ENCODE results near the gene CARD8.
"Not testable (repeated sequence)": the region's sequence is repeated elsewhere in the genome, so short reads cannot be mapped to it uniquely, and the experiment has no call there.

CARD8 gene

DNA sequence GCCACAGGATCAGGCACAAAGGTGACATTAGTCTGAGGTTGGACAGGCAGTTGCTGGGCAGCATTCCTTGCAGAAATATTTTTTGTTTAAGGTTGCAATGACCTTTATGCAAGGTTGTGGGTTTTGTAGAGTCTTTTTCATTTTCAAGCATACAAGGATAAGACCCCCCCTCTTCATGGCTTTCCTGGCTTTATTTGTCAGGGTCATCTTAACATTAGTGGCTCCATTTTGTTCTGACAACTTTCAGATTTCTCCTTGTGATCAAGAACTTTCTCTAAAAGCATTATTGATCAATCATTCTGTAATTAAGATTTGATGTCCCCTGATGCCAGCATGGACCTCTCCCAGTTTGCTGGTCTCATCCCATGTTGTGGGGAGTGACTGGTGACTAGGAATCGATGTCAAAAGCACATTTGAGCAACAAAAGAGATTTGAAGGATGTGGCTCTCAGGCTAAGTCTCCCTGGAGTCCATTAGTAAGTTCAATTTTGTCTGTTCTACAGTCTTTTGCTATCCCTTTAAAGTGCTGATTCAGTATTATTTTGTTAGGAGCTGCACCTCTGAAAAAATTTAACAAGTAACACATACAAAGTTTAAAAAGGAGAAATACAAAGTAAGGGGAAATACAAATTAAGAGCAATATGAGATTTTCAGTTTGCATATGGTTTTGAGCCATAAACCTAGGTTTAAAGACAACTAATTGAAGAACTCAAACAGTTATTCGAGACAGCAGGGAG, 5.3 kb downstream of the CARD8 start:
- no peaks in the 10 kb centered on the region for H3K9me3 ChIP-seq (ENCODE audit: low read depth, low read length)
- H3K36me3 ChIP-seq (ENCODE audit: insufficient read depth, low read length) = peaks cover 28% of the 10 kb centered on the region
- no peak overlapping the region for H3K4me3 ChIP-seq
- H3K9ac ChIP-seq (ENCODE audit: insufficient read length) = no peak overlapping the region
- no peak for TF ChIP-seq POLR2AphosphoS5 (IDR thresholded peaks at IDR 0.05; ENCODE audit: borderline replicate concordance, low read depth, low read length)
- TF ChIP-seq FOXP2 (optimal IDR thresholded peaks at IDR 0.05; ENCODE audit: control extremely low read depth, extremely low read length, insufficient read depth) = no peak
- no peak for TF ChIP-seq EZH2 (IDR thresholded peaks at IDR 0.05)
- no peak for DNase-seq (ENCODE audit: low read depth, low spot score)
- H3K27ac ChIP-seq = peak overlapping the region; percentile 4; the same call in 1 of the 2 replicates

DNA sequence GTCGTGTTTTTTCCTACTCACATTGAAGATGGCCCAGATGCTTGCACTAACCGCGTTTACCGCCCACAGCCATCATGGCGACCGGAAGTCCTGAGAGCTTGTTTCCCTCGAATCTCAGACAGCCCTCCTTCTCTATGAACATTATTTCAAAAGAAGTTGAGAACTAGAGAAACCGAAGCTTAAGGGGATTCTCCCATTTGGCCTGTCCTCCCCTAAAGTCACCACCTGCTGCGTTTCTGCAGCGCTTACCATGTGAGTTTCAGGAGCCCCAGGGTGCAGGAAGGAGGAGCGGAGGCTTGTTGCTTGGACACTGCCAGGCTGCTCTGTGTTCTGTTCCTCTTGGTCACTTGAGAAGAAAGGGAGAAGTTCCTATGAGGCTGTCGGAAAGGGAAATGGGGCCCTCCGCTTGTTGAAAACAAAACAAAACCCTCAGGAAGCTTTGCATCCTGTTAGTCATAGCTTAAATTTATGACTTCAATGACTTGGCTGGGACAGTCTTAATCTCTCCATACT, 6.2 kb downstream of the CARD8 start:
- no peak for DNase-seq (ENCODE audit: low read depth, low spot score)
- Histone ChIP-seq H3K36me3 (ENCODE audit: insufficient read depth, low read length) (peaks cover 28% of the 10 kb centered on the region), H3K27ac (no peak overlapping the region), H3K9ac (ENCODE audit: insufficient read length) (no peak overlapping the region), H3K9me3 (ENCODE audit: low read depth, low read length) (no peaks in the 10 kb centered on the region), H3K4me3 (no peak overlapping the region)
- TF ChIP-seq EZH2 (IDR thresholded peaks at IDR 0.05) = no peak
- TF ChIP-seq FOXP2 (optimal IDR thresholded peaks at IDR 0.05; ENCODE audit: control extremely low read depth, extremely low read length, insufficient read depth) = no peak
- TF ChIP-seq POLR2AphosphoS5 (IDR thresholded peaks at IDR 0.05; ENCODE audit: borderline replicate concordance, low read depth, low read length) = no peak

DNA sequence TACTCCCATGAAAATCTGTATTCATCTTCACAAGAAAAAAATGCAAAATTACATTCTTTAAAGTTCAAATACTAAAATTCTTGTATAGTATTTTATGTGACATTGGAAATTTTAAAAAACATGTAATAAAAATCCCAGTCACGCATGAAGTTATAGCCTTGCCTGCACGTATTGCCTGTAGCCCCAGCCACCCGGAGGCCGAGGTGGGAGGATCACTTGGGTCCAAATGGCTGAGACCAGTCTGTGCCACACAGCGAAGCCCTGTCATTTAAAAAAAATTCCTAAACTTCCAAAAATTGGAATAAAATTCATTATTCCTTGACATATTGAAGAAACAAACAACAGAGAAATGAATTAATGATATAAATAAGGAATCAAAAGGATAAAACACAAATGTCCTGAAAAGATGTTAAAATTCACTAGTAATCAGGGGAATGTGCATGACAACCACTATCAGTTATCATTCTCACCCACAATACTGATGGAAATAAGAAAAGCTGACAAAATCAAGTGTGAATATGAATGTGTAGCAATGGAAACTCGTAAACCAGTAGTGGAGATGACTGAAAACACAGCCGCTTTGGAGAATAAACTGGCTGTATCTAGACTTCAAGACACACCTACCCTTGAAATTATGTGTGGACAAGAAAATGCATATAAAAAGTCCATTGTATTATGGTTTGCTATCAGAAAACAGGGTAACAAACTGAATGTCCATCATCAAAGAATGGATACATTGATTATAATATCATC, 7.5 kb downstream of the CARD8 start:
- no peaks in the 10 kb centered on the region for H3K9me3 ChIP-seq (ENCODE audit: low read depth, low read length)
- H3K9ac ChIP-seq (ENCODE audit: insufficient read length) = no peak overlapping the region
- no peak overlapping the region for H3K4me3 ChIP-seq
- TF ChIP-seq EZH2 (IDR thresholded peaks at IDR 0.05) (no peak), FOXP2 (optimal IDR thresholded peaks at IDR 0.05; ENCODE audit: control extremely low read depth, extremely low read length, insufficient read depth) (no peak), POLR2AphosphoS5 (IDR thresholded peaks at IDR 0.05; ENCODE audit: borderline replicate concordance, low read depth, low read length) (no peak)
- no peak for DNase-seq (ENCODE audit: low read depth, low spot score)
- H3K36me3 ChIP-seq (ENCODE audit: insufficient read depth, low read length) = peaks cover 28% of the 10 kb centered on the region
- H3K27ac ChIP-seq = no peak overlapping the region

DNA sequence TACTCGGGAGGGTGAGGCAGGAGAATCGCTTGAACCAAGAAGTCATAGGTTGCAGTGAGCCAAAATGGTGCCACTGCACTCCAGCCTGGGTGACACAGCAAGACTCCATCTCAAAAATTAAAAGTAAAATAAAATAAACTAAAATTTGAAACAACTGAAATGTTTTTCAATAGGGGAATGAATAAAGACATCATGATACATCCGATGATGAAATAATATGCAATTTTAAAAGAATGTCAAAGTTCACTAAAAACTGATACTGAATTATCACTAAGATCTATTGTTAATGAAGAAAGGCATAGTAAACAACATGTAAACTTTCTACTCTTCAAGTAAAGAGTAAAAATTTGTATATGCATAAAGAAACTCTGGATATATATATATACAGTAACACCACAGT, 8.5 kb downstream of the CARD8 start:
- Histone ChIP-seq H3K27ac (no peak overlapping the region), H3K4me3 (no peak overlapping the region), H3K9me3 (ENCODE audit: low read depth, low read length) (no peaks in the 10 kb centered on the region), H3K9ac (ENCODE audit: insufficient read length) (no peak overlapping the region), H3K36me3 (ENCODE audit: insufficient read depth, low read length) (peaks cover 28% of the 10 kb centered on the region)
- no peak for TF ChIP-seq EZH2 (IDR thresholded peaks at IDR 0.05)
- DNase-seq (ENCODE audit: low read depth, low spot score) = no peak

DNA sequence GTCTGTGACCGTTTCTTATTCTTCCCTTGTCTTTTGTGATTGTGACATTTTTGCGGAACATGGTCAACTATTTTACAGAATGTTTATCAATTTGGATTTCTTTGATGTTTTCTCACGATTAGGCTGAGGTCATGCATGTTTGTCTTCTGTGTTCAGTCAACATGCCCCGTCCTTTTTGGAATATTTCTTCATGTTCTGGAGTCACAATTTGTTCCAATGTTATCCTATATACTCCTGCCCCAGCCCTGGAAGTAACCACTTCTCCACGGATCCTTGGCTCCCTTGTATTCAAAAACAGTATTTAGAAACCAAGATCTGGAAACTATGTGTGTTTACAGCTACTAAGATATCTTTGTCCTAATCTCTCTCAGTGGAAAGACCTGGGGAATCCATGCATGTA, 9.6 kb downstream of the CARD8 start:
- DNase-seq (ENCODE audit: low read depth, low spot score) = no peak
- no peak for TF ChIP-seq FOXP2 (optimal IDR thresholded peaks at IDR 0.05; ENCODE audit: control extremely low read depth, extremely low read length, insufficient read depth)
- TF ChIP-seq EZH2 (IDR thresholded peaks at IDR 0.05) = no peak
- TF ChIP-seq POLR2AphosphoS5 (IDR thresholded peaks at IDR 0.05; ENCODE audit: borderline replicate concordance, low read depth, low read length) = no peak
- Histone ChIP-seq H3K4me3 (no peak overlapping the region), H3K9ac (ENCODE audit: insufficient read length) (no peak overlapping the region), H3K9me3 (ENCODE audit: low read depth, low read length) (no peaks in the 10 kb centered on the region), H3K36me3 (ENCODE audit: insufficient read depth, low read length) (peaks cover 28% of the 10 kb centered on the region), H3K27ac (no peak overlapping the region)

DNA sequence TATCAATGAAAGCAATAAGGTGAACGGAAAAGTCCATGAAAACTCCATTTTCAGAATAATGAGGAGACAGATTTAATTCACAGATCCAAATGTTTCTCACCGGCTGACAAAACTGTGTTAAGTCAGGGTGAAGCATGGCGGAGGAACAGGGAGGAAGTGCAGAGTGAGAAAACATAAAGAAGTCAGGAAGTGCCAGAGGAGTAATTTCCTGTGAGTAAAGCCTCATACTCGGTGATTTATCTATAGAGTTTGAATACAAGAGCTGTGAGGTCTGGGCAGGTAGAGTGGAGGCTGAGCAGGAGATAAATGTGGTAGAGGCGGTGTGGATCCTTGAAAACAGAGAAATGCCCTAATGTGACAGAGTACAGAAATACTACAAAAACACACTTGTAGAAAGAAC, 11.4 kb downstream of the CARD8 start:
- peak overlapping the region; percentile 48 for H3K4me3 ChIP-seq
- TF ChIP-seq POLR2AphosphoS5 (IDR thresholded peaks at IDR 0.05; ENCODE audit: borderline replicate concordance, low read depth, low read length) (no peak), FOXP2 (optimal IDR thresholded peaks at IDR 0.05; ENCODE audit: control extremely low read depth, extremely low read length, insufficient read depth) (no peak), EZH2 (IDR thresholded peaks at IDR 0.05) (no peak)
- no peaks in the 10 kb centered on the region for H3K9me3 ChIP-seq (ENCODE audit: low read depth, low read length)
- H3K27ac ChIP-seq = peak overlapping the region; percentile 92
- peak; percentile 37 for DNase-seq (ENCODE audit: low read depth, low spot score)
- peaks cover 30% of the 10 kb centered on the region for H3K36me3 ChIP-seq (ENCODE audit: insufficient read depth, low read length)
- peak overlapping the region; percentile 46 for H3K9ac ChIP-seq (ENCODE audit: insufficient read length)

DNA sequence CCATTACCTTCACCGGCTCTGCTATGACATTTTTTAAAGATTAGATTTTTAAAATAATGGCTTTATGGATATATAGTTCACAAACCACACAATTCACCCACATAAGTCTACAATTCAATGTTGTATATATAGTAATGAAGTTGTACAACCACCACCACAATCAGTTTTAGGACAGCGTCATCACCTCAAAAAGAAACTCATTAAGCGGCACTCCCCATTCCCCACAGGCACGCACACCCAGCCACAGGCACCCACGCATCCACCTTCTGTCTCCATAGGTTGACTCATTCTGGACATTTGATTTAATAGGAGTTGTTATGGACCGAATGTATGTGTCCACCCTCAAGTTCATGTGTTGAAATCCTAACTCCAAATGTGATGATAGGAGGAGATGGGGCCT, 13.9 kb downstream of the CARD8 start:
- not testable (repeated sequence) for H3K9ac ChIP-seq (ENCODE audit: insufficient read length); H3K4me3 ChIP-seq; H3K9me3 ChIP-seq (ENCODE audit: low read depth, low read length); DNase-seq (ENCODE audit: low read depth, low spot score); H3K27ac ChIP-seq
- peaks cover 24% of the 10 kb centered on the region for H3K36me3 ChIP-seq (ENCODE audit: insufficient read depth, low read length)

DNA sequence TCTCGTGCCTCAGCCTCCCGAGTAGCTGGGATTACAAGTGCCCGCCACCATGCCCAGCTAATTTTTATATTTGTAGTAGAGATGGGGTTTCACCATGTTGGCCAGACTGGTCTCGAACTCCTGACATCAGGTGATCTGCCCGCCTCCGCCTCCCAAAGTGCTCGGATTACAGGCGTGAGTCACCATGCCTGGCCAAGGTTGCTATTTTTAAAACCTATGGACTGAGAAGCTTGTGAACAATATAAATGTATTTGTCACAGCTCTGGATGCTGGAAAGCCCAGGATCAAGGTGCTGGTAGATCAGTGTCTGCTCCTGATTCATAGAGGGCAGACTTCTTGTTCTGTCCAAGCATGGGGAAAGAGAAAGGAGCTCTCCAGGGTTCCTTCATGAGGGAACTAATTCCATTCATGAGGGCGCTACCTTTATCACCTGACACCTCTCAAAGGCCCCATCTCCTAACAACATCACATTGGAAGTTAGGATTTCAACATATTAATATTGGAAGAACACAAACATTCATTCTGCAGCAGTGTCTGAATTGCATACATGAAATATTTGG, 16.1 kb downstream of the CARD8 start:
- Histone ChIP-seq H3K4me3 (no peak overlapping the region), H3K9ac (ENCODE audit: insufficient read length) (no peak overlapping the region), H3K27ac (no peak overlapping the region), H3K9me3 (ENCODE audit: low read depth, low read length) (no peaks in the 10 kb centered on the region), H3K36me3 (ENCODE audit: insufficient read depth, low read length) (peaks cover 16% of the 10 kb centered on the region; the same call in 1 of the 2 replicates)
- DNase-seq (ENCODE audit: low read depth, low spot score) = no peak
- TF ChIP-seq EZH2 (IDR thresholded peaks at IDR 0.05) = no peak
